CD4-positive, alpha-beta T cell treated with Interleukin-6 for 4 hours (primary cell): ENCODE measurements around the gene ARPC3.
"Not testable (repeated sequence)": the region's sequence is repeated elsewhere in the genome, so short reads cannot be mapped to it uniquely, and the experiment has no call there.

ENCODE experiments used
- DNase-seq: peaks from one replicate; pipeline ENCODE4 v3.0.0-alpha.2; 2020; ENCODE audit warnings: mixed read lengths

The ARPC3 gene

GRCh38 chr12:110410086-110410485, 40.1 kb downstream of the ARPC3 start:
- DNase-seq: not testable (repeated sequence)

DNA sequence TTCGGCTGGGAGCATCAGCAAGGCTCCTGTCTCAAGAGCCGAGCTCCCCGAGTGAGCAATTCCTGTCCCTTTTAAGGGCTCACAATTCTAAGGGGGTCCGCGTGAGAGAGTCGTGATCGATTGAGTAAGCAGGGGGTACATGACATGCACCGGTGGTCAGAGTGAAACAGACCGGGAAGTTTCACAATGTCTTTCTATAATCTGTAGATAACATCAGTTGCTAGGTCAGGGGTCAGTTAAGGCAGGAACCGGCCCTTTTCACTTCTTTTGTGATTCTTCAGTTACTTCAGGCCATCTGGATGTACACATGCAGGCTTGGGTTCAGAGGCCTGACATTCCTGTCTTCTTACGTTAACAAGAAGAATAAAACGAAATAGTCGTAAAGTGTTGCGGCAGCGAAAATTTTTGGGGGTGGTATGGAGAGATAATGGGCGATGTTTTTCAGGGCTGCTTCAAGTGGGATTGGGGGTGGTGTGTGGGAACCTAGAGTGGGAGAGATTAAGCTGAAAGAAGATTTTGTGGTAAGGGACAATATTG, 44.9 kb downstream of the ARPC3 start:
- DNase-seq: not testable (repeated sequence)

DNA sequence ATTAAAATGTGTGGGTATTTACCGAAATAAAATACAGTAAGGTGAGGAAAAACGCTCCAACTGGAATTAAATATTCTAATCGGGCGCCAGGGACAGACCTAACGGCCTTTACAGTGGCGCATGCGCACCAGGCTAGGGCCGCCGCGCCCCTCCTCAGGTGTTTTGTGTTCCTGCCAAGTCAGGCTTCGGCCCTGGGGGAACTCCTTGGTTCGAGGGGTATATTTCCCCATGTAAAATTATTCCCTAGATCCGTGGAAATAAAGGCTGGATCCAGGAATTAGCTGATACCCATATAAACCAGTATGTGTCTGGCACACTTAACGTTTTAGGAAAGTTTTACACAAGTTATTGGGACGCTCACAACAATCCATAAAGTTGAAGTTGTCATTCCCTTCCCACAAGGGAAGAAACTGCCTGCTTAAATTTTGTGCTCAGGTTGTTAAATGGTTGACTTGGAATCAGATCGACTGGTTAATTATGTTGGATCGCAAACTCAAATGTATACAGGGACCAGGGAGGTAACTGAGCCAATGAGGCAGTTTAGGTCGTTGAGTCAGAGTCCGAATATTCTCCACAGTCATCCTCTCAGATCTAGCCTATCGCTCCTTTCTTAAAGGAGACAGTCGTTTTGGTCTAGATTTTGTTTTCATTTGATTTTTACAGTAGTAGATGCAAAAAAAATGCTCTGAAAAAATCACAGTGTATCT, 46.0 kb downstream of the ARPC3 start:
- DNase-seq: peak; percentile 86

- peak; percentile 89 for DNase-seq
Observed at GRCh38 chr12:110403146-110403975, 46.8 kb downstream of the ARPC3 start, which contains the start of gene ANAPC7. Gene ANAPC7 (minus strand): TSS chr12:110403708. CDS start chr12:110403627, 81 bp downstream.
